HG03432 (cell line): ENCODE data around the gene ASB4.
A peak's percentile ranks its signal among the peaks of the same experiment; 100 is the strongest.
"Not testable (repeated sequence)": the region's sequence is repeated elsewhere in the genome, so short reads cannot be mapped to it uniquely, and the experiment has no call there.

Experiments
- ATAC-seq: cut with Tn5 transposase; IDR thresholded peaks from one replicate; pipeline ENCODE4 v1.9.1; 2021; ENCODE audit warnings: mild to moderate bottlenecking, moderate library complexity; ENCODE audit not compliant: unreplicated experiment

ASB4 gene, protein sequence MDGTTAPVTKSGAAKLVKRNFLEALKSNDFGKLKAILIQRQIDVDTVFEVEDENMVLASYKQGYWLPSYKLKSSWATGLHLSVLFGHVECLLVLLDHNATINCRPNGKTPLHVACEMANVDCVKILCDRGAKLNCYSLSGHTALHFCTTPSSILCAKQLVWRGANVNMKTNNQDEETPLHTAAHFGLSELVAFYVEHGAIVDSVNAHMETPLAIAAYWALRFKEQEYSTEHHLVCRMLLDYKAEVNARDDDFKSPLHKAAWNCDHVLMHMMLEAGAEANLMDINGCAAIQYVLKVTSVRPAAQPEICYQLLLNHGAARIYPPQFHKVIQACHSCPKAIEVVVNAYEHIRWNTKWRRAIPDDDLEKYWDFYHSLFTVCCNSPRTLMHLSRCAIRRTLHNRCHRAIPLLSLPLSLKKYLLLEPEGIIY

DNA sequence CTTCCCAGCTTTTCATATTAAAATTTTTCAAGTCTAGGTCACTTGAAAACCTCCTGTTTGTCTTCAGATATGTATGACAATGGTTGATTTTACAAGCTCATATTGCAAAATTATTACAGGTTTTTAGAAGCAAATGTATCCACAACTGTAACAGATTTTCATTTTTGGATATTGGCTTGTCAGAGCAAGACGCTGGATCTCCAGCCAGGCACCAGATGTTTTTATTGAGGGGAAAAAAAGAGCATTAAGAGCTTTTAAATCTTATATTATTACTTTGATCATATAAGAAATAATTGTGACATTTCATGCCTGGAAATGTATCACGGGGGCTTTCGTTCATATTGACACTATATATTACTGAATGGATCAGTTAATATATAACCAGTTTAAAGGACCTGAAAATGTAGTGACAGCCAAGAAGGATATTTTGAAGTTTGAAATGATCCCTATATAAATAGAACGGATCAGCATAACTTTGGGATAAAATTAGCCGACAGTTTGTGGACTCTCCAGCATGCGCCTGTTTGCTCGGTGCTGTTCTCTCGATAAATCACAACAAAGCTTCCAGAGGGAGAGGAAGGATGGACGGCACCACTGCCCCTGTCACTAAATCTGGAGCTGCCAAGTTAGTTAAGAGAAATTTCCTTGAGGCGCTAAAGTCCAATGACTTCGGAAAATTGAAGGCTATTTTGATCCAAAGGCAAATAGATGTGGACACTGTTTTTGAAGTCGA lies at the start of gene ASB4:
Gene ASB4 (plus strand): TSS at position 553 of the 733 bp plus-strand sequence. CDS start 29 bp downstream, at position 582.
- no peak for ATAC-seq

DNA sequence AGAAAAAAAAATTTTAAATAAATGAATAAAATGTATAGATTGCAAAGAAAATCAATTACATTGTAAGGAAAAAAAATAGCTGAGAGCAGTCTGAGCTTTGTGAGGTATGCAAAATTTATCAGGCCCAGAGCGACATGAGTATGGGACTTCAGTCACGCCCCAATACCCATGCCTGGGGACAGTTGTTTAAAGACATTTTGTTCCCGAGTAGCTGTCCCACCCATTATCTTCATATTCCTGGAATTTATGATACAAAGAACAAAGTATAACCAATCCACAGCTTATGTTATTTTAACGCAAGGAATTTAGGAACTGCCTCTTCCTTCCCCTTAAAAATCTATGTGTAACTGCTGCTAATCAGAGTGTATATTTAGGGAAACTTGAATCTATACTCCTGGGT lies 49.3 kb upstream of the ASB4 start:
- ATAC-seq, result no peak

DNA sequence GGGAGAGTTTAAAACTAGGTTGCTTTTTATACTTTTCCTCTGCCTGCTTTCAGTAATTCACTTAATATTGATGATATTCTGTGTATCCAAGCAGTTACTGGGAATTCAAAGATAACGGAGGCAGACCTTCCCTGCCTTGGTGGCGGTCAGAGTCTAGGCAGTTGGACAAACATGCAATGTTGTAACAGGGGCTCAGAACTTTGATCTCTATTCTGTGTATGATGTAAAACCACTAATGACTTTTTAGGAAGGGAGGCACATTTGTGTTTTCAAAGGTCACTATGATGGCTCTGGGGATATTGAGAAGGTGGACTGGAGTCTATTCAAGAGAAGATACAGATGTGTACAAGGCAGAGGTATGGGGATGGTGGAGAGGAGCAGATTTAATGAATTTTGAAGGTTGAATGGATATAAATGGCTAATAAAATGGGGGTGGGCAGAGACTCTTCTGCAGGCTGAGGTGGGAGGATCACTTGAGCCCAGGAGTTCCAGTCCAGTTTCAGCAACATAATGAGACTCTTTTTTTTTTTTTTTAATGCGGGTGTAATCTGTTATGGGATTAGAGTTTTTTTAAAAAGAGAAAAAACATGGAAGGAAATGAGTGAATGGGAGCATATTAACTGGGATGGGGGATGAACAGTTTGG lies 45.2 kb upstream of the ASB4 start:
- ATAC-seq, result no peak

DNA sequence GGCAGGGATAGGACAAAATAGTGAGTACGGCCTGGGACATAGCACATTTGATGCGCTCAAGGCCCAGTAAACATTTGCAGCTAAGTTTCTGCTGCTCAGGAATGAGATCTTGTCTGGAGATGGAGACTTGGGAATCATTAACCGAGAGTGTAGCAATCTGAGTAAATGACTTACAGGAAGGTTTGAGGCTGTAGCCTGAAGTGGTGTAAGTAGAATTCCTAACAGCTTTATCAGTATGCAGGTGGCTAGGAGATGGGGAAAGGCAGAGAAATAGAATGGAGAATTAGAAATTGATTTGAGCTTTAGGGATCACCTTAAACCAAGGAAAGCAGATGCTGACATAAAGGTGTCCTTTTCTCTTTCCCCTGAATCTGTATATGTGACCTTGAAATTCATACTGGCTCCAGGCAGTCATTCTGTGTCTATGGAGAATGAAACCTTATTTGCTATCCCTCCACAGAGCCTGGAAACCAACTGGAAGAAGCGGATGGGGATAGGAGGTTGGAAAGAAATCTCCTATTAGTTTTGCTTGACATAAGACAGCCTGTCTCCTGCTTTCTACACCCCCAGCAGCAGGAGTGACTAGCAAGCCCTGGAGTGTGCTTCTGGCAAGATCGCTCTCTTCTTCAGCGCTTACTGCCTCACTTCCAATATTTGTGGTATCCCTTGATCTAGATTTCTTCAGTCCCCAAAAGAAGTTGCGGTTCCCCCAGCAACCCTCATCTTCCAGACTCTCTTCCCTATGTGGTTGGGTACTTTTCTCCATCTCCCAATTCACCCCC lies 44.5 kb upstream of the ASB4 start:
- no peak for ATAC-seq

DNA sequence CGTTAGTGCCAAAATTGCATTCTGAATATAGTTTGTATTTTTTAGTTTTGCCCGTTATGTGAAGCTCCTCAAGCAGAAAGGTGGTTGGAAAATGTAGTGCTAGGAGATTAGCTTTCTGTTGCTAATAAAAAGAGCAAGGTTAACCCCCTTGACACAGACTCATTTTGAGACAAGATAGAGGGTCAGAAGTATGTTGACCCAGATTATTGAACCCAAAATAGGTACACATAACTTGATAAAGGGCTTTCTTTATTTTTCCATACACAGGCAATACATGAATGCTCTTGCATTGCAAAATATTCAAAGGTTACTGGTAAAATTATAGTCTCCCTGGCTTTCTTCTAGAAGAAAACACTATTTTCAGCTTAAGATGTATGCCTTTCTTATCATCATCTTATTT lies 40.9 kb upstream of the ASB4 start:
- no peak for ATAC-seq

DNA sequence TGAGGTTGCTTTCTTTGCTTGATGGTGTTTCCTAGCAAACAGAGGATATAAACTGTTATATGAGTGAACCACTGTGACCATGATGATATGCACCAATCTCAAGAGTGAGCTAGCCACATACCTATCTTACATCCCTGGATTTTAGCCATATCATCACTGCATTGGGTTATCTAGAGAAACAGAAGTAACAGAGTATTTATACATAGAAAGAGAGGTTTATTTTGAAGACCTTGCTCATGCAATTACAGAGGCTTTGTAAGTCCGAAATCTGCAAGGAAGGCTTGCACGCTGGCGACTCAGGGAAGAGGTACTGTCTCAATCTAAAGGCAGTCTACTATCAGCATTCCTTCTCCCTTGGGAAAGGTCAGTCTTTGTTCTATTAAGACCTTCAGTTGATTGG lies 39.1 kb upstream of the ASB4 start:
- no peak for ATAC-seq

DNA sequence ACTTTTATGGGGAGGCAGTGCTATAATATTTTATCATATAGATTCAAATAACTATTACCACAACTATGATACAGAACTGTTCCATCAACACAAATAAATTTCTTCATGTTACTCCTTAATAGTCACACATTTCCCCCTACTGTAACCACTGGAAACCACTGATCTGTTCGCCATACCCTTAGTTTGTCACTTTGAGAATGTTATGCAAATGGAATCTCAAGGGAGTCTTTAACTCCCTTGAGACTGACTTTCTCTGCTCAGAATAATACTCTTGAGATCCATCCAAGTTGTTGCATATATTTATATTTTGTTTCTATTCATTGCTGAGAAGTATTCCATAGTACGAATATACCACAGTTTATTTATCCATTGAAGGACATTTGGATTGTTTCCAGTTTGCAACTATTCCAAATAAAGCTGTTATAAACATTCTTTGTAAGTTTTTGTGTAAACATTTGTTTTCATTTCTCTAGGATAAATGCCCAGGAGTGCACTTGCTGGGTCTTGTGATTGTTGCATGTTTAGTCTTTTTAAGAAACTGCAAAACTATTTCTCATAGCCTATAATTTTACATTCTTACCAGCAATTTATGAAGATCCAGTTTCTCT lies 31.2 kb upstream of the ASB4 start:
- peak; percentile 71 for ATAC-seq

DNA sequence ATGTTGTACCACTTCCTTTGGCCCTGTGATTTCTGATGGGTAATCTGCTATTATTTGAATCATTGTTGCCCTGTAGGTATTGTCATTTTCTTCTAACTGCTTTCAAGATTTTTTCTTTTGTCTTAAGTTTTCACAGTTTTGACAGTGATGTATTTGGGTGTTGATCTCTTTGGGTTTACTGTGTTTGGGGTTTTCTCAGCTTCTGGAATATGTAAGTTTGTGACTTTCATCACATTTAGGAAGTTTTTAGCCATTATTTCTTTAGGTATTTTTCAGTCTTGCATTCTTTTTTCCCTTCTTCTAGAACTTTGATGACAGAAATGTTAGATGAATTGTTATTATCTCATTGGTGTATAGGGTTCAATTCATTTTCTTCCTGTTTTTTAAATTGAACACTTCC lies 27.8 kb upstream of the ASB4 start:
- ATAC-seq, result no peak

DNA sequence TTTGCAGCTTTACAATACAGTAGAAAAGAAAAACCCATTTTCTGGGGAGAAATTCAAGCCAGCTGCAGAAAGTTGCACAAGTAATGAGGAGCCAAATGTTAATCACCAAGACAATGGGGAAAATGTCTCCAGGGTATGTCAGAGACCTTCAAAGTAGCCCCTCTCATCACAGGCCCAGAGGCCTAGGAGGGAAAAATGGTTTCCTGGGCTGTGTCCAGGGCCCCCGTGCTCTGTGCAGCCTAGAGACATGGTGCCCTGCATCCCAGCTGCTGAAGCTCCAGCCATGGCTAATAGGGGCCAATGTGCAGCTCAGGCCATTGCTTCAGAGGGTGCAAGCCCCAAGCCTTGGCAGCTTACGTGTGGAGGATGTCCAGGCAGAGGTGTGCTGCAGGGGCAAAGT lies 25.1 kb upstream of the ASB4 start:
- not testable (repeated sequence) for ATAC-seq

DNA sequence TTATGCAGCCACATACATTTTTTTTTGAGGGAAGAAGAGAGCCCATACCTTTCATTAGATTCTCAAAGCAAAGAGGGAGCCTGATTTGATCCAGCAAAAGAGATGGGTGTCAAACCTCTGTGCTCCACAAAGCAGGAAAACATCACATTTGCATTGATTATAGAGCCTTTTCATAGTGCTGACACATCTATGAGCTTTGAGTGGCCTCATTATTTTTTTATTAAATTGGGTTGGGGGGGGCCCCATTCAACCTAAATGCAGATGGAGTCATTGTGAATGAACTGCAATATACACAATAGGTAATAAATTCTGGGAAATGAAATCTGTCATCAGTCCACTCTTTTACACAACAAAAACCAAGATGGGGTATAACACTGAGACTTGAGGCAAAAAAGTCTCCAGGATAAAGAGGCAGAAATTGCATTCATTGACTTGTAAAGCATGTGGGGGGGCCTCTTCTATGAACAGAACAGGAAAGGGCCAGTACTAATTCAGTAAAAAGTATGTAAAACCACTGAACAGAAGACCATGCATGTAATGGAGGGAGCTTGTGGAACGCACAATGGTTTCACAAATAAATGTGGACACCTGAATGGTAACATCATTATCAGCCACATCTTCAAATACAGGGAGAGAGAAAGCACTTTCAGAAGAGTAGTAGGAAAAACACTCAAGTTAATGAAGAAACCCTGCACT lies 17.7 kb upstream of the ASB4 start:
- no peak for ATAC-seq

DNA sequence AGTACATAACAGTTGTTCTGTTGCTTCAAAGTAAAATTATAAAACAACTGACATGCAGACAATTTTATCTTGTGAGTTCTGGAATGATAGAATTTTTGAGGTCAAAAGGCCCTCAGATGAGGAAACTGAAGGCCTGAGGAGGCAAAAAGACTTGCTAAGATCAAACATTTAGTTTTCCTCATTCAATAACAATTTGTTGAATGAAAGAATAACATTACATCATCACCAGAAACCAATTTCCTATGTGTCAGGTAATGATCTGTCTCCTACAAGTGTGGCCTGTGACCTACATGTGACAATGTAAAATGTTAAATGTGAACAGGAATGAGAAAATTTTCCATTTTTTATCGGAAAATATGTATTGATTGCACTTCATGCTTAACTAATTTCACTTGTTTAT lies 16.6 kb upstream of the ASB4 start:
- no peak for ATAC-seq

DNA sequence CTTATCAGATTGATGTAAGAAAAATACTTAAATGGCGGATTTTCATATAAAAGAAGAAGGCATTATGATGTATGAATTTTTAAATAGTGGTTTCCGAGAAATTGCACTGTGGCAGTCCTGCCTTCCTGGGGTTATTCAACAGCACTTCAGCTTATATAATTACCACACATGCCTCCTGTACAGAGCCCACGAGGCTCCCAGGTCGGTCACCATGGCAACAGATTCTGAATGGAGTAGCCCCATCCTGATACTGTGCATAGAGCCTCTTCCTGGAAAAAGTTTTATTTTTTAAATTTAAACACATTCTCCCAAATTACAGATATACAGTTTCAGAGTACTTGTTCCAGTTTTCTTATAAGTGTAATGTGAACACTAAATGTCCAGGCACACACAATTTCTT lies 15.9 kb upstream of the ASB4 start:
- ATAC-seq, result no peak

DNA sequence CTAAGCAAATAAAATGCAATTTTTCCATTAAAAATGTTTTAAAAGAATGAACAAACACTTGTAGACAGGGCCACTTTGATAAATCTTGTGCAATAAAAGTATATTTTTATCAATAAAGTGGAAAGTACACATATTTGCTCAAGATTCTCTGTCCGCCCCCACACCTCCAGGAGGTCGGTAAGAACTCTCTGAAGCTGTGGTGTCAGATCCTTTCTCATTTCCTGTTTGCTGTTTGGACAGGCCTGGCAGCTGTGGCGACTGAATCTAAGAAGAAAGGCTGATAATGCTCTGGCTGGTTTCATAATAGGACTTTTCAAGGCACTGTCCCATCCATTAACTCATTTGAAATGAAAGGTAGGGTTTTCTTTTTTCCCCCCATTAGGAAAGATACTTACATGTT lies 15.3 kb upstream of the ASB4 start:
- peak; percentile 100 for ATAC-seq

DNA sequence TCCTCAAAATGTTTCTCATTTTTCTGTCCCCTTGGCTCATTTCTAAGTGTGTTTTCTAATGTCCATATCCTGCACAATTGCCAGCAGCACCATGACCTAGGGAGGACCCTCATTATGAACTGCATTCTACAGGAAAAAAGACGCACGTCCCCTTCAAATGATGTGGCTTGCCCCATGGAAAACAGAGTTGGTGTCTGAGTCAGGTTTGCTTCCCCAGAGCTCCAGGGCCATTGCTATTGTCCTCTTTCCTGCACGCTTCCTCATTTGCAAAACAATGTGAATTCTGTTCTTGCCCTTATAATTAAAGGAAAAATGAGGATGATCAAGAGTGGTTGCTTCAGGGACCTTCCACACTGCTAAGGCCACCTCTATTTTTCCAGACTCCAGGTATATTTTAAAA lies 14.7 kb upstream of the ASB4 start:
- ATAC-seq, result no peak

DNA sequence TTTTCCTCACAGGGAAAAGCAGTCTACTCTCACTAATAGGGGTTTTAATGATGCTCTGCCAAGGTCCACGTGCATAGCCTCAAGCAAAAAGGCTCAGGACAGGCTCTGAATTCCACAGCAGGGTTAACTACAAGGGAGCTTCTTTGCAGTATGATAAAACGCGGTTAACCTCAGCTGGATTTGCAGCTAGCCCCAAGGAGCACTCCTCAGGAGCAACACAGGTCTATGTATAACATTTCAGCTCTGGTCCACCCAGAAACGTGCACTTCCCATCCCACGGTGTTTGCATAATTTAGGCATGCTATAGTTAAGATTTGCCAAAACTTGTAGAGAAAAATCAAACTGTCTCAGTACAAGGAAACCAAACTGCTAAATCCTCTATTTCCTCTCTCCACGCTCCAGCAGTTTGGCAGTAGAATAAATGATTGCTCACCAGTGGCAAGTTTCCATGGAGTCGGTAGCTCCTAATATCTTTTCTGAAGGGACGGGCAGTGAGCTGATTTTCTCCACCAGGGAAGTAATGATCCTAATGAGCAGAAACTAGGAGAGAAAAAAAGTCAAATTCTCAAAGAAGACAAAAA lies 13.1 kb upstream of the ASB4 start:
- no peak for ATAC-seq

DNA sequence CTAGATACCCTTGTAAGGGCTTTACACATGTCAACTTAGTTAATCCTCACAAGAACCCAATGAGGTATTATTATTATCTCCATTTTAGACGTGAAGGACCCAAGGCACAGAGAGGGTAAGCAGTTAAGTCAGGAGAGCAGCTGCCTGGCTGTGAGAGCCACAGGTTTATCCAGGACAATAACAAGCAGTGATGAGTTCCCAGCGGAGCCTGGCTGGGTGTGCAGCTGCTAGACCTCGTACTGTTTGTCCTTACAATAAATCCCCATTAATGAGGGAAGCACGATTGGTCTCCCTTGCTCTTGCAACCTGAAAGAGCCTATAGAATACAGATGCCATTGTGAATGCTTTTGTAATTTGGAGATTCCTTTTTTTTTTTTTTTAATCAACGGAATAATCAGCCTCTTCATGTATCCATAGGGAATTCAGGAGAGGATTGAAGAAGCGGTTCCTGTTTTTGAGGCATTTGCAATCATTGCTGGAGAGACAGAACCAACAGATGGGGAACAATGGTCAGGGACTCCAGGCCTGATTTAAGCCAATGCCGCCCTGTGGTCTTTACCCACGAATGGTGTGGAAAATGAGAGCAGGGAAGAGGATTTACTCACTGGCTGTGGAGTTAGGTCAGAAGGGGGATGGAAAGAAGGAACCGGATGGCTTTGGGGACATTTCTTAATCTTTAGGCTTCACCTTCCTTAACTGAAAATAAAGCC lies 12.3 kb upstream of the ASB4 start:
- ATAC-seq, result no peak

DNA sequence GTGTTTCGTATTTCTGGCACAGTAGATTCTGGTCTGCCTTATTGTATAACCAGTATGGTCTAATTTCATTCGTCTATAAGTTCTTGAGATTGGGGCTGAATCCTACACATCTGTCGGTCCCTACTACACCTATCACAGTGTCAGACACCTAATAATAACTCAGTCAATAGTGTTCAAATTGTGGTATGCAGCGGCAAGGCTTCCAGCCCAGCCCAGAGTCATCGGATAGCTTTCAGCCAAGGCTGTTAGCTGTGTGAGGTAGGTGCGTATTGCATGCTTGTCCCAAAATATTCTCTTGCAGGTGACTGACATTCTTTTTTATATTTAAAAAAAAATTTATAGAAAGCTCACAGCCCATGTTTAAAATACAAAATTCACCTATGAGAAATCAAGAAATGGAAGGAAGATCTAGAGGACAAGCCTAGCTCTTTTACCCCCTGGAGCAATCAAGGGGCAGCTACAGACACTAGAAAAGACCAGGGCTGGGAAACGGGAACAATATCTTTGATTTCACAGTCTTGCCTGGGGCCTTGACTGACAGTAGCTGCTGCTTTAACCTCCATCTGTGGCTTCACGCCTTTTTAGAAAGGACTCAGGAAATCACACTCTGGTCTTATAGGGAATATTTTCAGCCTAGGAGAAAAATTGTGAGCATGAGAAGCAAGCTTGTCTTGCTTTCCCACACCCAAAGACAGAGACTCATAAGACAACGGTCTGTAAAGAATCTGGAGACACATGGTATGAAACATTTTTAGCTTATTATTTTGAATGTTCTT lies 9.5 kb upstream of the ASB4 start:
- ATAC-seq, result no peak

DNA sequence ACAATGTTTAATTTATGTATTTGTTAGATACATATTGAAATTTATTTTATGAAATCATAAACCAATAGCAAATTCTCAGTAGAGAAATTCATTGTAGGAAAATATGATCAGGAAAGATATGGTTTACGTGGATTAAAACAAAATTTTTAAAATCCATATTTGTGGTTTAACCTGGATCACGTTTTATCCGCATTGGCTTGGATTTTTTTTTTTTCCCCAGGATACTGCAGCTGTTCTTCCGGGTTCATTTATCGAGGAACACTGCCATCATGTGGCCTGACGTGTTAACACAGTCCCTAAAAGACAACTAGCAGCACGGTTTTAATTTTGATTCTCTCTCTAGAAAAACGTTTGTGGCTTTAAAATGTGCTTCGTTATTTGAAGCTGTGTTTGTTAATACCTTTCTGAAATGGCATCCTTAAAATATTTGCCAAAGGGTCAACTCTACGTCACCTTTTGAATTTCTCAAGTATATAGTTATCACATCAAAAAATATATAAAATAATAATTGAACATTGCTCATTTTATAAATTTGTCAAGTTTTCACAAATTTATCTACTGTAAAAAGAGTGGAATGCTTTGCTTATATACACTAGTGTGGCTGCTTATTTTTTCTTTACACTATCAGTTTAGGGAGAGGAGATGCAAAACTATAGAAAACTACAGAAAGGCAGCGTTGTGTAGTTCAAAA lies 8.7 kb upstream of the ASB4 start:
- ATAC-seq, result peak; percentile 65
